Measurements from ENCODE around the gene RSF1.
A peak's percentile ranks its signal among the peaks of the same experiment; 100 is the strongest.
"Not testable (repeated sequence)": the region's sequence is repeated elsewhere in the genome, so short reads cannot be mapped to it uniquely, and the experiment has no call there.

The RSF1 gene, protein sequence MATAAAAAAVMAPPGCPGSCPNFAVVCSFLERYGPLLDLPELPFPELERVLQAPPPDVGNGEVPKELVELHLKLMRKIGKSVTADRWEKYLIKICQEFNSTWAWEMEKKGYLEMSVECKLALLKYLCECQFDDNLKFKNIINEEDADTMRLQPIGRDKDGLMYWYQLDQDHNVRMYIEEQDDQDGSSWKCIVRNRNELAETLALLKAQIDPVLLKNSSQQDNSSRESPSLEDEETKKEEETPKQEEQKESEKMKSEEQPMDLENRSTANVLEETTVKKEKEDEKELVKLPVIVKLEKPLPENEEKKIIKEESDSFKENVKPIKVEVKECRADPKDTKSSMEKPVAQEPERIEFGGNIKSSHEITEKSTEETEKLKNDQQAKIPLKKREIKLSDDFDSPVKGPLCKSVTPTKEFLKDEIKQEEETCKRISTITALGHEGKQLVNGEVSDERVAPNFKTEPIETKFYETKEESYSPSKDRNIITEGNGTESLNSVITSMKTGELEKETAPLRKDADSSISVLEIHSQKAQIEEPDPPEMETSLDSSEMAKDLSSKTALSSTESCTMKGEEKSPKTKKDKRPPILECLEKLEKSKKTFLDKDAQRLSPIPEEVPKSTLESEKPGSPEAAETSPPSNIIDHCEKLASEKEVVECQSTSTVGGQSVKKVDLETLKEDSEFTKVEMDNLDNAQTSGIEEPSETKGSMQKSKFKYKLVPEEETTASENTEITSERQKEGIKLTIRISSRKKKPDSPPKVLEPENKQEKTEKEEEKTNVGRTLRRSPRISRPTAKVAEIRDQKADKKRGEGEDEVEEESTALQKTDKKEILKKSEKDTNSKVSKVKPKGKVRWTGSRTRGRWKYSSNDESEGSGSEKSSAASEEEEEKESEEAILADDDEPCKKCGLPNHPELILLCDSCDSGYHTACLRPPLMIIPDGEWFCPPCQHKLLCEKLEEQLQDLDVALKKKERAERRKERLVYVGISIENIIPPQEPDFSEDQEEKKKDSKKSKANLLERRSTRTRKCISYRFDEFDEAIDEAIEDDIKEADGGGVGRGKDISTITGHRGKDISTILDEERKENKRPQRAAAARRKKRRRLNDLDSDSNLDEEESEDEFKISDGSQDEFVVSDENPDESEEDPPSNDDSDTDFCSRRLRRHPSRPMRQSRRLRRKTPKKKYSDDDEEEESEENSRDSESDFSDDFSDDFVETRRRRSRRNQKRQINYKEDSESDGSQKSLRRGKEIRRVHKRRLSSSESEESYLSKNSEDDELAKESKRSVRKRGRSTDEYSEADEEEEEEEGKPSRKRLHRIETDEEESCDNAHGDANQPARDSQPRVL (N-terminal part only)

DNA sequence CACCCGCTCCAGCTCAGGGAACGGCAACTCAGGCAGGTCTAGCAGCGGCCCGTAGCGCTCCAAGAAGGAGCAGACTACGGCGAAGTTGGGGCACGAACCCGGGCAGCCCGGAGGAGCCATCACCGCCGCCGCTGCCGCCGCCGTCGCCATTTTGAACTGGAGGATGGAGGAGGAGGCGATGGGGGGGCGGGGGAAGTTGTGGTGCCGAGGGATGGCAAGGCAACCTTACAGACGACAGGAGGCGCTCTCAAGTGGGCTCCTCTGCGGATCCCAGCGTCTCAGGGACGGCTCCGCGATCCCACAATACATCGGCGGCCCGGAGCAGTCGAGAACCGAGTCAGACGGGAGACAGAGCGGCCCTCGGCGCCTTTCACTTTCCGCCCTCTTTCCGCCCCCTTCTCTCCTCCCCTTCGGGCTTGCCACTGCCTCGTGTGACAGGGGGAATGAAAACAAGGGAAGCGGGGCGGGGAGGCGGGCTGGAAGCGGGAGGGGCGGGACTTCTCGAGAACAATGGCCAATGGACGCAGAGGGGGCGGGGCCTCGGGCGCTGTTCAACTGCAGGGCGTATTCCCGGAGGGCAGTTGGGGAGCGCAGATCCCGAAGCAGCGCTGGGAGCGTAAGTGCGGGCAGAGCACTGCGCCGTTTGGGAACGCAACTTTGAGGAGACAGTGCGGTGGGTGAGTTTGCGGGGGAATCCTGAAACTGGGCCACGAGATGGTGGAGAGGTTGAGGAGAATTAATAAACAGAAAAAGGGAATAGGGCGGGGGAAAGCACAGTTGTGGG, at the start of gene RSF1, which contains the start of gene AAMDC:
TSS of gene RSF1 (minus strand) at position 158 of the 784 bp plus-strand sequence. CDS start at position 150, 8 bp downstream.
TSS of gene AAMDC (plus strand) at position 580 of the 784 bp plus-strand sequence. CDS start 21,353 bp downstream, outside the sequence.
- peak; percentile 99 for DNase-seq
- in situ Hi-C loops (cut with MboI; ENCODE audit: low pct_unique_long_range_greater_than_20kb, low sequenced_read_pairs): no loop called here

DNA sequence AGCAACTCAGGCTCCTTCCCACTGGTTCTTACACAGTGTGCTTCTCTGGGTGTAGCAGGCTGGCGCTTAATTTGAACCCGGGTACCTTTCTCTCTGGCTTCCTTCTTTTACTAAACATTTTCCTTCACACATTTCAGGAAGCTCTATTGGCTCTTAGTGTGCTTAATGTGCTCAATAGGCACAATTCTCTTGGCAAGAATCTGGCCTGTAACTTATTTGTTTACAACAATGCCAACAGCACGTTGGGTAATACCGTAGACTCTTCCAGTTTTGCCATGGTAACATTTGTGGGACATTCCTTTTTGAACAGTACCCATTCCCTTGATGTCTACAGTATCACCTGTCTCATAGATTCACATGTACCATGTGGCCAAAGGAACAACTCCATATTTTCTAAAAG, 48.2 kb upstream of the RSF1 start:
- DNase-seq: no peak
- in situ Hi-C loops (cut with MboI; ENCODE audit: low pct_unique_long_range_greater_than_20kb, low sequenced_read_pairs): no loop called here

DNA sequence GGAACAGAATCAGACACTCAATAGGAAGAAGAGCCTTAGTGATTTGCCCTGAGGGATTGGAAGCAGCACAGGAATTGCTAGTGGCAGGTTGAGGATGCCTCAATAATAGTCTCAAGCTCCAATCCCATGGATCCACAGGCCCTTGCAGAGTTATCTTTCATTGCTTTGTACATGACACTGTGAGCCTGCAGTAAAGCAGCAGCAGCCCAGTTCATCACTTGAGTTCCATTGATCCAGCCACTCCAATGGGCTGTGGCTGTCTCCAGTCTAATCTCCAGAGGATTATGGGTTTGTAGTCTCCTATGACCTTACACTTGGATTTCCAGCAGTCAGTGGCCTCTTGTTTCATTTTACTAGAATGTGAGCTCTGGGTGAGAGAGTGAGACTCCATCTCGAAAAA, 45.8 kb upstream of the RSF1 start:
- DNase-seq: no peak
- in situ Hi-C loops (cut with MboI; ENCODE audit: low pct_unique_long_range_greater_than_20kb, low sequenced_read_pairs): no loop called here

DNA sequence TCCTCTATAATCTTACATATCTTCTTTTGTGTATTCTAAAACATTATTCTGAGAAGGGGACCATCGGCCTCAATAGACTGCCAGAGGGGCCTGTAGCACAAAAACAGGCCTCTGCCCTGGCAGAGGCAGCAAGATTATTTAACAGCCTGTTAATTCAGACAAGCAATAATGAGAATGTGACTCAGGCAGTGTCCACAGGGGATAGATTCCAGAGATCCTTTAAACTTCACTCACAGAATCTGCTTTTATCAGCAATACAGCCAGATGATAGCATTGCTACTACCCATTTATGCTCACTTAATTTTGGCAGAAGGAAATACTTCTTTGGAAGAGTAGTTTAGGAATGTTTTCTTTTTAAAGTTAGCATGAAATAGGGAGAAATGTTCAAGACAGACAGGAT, 45.3 kb upstream of the RSF1 start:
- in situ Hi-C loops (cut with MboI; ENCODE audit: low pct_unique_long_range_greater_than_20kb, low sequenced_read_pairs): no loop called here
- DNase-seq: no peak

DNA sequence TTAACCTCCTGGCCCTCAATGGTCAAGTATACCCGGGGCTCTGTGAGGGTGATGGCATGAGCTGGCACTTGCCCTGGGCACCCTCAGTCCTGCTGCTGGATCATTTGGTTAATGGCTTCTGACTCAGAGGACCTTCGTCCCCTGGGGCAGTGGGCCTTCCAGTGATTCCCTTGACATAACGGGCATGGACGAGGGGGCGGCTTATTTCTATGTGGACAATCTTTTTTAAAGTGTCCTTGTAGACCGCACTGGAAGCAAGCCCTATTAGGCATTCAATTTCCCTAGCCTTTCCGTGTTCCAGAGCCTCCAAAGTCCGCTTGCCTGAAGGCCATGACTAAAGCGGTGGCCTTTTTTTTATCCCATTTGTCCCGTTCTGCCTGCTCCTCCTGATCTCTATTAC, 40.9 kb upstream of the RSF1 start:
- DNase-seq; in situ Hi-C loops (cut with MboI; ENCODE audit: low pct_unique_long_range_greater_than_20kb, low sequenced_read_pairs): not testable (repeated sequence)

DNA sequence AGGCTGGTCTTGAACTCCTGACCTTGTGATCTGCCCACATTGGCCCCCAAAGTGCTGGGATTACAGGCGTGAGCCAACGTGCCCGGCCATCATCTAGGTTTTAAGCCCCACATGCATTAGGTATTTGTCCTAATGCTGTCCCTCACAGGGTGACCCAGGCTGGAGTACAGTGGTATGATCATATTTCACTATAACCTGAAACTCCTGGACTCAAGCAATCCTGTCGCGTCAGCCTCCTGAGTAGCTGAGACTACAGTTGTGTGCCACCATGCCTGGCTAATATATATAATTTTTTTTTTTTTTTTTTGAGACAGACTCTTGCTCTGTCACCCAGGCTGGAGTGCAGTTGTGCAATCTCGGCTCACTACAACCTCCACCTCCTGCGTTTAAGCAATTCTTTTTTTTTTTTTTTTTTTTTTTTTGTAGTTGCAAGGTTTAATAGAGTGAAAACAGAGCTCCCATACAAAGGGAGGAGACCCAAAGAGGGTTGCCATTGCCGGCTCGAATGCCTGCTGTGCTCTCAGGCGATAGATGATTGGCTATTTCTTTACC, 37.5 kb upstream of the RSF1 start:
- in situ Hi-C loops (cut with MboI; ENCODE audit: low pct_unique_long_range_greater_than_20kb, low sequenced_read_pairs): not testable (repeated sequence)

DNA sequence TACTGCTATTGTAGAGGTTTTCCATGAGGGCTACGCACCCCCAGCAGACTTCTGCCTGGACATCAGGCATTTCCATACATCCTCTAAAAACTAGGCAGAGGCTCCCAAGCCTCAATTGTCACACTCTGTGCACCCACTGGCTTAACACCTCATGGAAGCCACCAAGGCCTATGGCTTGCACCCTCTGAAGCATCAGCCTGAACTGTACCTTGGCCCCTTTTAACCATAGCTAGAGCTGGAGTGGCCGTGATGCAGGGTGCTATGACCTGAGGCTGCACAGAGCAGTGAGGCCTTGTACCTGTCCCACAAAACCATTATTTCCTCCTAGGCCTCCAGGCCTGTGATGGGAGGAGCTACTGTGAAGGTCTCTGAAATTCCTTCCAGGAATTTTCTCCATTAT, 34.3 kb upstream of the RSF1 start:
- DNase-seq: no peak
- in situ Hi-C loops (cut with MboI; ENCODE audit: low pct_unique_long_range_greater_than_20kb, low sequenced_read_pairs): no loop called here

More for the DNA sequence above, 37.5 kb upstream of the RSF1 start:
- not testable (repeated sequence) for DNase-seq

DNA sequence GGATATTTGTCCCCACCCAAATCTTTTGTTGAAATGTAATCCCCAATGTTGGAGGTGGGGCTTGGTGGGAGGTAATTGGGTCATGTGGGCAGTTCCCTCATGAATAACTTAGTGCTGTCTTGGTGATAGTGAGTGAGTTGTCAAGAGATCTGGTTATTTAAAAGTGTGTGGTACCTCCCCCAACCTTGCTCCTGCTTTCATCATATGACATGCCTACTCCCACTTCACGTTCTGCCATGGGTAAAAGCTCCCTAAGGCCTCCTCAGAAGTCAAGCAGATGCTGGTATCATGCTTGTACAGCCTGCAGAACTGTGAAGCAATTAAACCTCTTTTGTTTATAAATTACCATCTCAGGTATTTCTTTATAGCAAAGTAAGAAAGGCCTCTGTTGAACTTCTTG, 31.0 kb upstream of the RSF1 start:
- no peak for DNase-seq

DNA sequence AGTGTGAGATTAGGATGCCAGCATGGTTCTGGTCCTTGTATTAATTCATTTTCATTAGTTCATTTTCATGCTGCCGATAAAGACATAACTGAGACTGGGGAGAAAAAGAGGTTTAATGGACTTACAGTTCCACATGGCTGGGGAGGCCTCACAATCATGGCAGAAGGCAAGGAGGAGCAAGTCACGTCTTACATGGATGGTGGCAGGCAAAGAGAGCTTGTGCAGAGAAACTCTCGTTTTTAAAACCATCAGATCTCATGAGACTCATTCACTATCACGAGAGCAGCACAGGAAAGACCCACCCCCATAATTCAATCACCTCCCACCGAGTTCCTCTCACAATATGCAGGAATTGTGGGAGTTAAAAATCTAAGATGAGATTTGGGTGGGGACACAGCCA, 23.2 kb upstream of the RSF1 start:
- in situ Hi-C loops (cut with MboI; ENCODE audit: low pct_unique_long_range_greater_than_20kb, low sequenced_read_pairs); DNase-seq: not testable (repeated sequence)

More for the DNA sequence above, 31.0 kb upstream of the RSF1 start:
- in situ Hi-C loops (cut with MboI; ENCODE audit: low pct_unique_long_range_greater_than_20kb, low sequenced_read_pairs): no loop called here

DNA sequence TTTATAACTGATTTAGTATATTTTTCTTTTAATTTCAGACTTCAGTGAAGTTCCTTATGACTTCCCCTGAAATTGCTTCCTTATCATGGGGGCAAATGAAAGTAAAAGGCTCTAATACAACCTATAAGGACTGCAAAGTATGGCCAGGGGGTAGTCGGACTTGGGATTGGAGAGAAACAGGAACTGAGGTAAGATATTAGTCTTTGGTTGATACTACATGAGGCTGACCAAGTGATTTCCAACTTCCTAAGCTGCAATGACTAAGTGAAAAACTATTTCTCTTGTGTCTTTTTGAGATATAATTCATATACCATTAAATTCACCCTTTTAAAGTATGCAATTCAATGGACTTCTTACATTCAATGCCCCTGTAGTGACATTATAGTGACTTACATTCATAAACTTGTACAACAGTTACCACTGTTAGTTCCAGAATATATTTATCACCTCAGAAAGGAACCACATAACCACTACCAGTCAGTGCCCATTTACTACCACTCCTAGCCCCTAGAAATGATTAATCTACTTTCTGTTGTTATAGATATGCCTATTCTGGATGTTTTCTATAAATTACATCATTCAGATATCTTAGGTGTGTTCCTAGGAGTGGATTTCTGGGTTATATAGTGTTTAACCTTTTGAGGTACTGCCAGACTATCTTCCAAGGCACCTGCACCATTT, 22.1 kb upstream of the RSF1 start:
- DNase-seq: no peak
- in situ Hi-C loops (cut with MboI; ENCODE audit: low pct_unique_long_range_greater_than_20kb, low sequenced_read_pairs): no loop called here

DNA sequence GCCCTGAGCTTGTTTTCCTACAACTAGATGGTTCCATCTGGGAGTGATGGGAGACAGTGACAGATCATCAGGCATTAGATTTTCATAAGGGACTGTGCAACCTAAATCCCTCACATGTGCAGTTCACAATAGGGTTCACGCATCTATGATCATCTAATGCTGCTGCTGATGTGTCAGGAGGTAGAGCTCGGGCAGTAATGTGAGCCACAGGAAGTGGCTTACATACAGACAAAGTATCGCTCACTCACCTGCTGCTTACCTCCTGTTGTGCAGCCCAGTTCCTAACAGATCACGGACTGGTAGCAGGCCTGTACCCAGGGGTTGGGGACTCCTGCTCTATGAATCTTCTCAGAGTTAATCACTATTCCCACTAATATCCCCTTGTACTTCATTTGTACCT, 12.8 kb upstream of the RSF1 start:
- DNase-seq: no peak
- in situ Hi-C loops (cut with MboI; ENCODE audit: low pct_unique_long_range_greater_than_20kb, low sequenced_read_pairs): no loop called here

DNA sequence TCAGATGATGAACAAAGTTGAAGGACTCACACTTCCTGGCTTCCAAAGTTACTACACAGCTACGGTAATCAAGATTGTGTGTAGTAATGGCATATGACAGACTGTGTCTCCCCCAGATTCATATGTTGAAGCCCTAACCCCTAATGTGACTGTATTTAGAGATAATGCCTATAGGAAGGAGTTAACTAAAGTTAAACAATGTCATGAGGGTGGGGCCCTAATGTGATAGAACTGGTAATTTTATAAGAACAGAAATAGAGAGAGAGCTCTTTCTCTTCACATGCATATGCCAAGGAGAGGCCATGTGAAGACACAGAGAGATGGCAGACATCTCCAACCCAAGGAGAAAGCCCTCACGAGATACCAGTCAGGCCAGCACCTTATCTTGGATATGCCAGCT, 8.4 kb upstream of the RSF1 start:
- in situ Hi-C loops (cut with MboI; ENCODE audit: low pct_unique_long_range_greater_than_20kb, low sequenced_read_pairs): no loop called here
- DNase-seq: no peak

DNA sequence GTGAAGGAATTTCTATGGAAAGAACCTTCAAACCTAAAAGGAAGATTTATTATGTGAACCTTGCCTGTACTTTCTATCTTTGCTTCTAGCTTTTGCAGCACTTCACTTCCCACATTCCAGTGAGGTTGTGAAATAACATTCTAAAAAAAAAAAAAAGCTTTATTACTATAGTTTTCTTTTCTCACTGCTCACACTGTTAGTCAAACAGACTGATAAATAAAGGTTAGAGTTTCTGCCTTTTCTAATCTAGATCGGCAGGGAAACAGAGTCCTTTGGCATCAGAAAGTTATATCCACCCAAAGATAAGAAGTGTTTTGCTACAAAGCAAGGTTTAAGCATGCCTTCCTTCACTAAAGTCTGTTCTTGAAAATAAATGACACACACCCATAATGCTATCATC, 3.3 kb upstream of the RSF1 start:
- in situ Hi-C loops (cut with MboI; ENCODE audit: low pct_unique_long_range_greater_than_20kb, low sequenced_read_pairs): no loop called here
- no peak for DNase-seq

DNA sequence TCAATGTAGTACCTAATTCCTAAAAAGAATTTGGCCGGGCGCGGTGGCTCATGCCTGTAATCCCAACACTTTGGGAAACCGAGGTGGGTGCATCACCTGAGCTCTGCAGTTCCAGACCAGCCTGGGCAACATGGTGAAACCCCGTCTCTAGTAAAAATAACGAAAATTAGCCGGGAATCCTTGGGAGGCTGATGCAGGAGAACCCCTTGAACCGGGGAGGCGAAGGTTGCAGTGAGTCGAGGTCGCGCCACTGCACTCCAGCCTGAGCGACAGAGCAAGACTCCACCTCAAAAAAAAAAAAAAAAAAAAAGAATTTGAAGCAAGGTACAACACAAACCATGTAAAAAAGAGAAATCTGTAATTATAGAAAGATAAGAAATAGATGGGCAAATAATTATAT, 1.6 kb upstream of the RSF1 start:
- DNase-seq; in situ Hi-C loops (cut with MboI; ENCODE audit: low pct_unique_long_range_greater_than_20kb, low sequenced_read_pairs): not testable (repeated sequence)

DNA sequence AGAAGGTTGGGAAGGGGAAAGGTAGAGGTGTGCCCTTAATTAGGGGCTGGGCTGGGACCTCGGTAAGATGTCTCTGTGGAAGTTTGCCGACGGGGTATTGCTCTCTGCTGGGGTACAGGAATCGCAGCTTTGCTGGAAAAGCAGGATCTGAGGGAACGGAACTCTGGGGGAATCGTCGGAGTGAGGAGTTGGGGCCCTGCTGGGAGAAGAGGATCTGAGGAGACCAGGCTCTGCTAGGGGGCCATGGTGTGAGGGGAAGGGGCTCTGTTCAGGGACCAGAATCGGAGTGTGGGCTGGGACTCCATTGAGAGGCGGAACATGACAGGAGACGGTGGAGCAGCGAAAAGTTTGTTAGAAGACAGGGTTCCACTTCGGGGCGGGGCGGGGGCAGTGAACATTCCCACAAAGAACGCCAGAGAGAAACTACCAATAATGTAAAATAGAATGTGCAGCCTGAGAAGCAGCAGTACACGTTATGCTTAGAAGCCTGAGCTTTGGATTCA, 878 bp upstream of the RSF1 start:
- DNase-seq: peak; percentile 32
- in situ Hi-C loops (cut with MboI; ENCODE audit: low pct_unique_long_range_greater_than_20kb, low sequenced_read_pairs): no loop called here

DNA sequence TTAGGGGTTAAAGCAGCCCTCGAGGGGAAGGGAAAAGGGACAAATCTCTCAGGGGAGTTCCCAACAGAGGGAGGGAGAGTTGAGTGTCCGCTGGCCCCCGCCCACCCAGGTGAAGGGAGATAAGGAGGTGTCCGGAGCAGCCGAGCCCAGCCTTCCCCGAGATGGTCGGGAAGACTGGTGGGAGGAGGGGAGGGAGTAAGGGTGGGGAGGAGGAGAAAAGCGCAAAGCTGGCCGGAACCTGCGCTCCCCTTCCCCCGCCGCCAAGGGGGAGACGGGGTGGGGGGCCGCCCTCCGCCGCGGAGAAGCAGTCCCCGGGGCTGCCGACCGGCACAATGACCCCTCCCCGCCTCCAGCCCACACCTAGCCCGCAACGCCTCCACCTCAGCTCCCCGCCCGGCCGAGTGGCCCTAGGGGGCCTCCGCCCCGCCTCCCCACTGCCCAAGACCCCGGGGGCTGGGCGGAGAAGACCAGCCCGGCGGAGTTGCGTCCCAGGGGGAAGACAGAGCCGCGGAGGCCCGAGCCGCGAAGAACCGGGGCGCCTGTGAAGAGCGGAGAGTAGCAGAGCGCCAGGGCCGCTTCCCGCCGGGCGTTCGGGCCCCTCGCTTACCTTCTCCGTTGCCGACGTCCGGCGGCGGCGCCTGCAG, 479 bp downstream of the RSF1 start:
- no peak for DNase-seq
- in situ Hi-C loops (cut with MboI; ENCODE audit: low pct_unique_long_range_greater_than_20kb, low sequenced_read_pairs): no loop called here

DNA sequence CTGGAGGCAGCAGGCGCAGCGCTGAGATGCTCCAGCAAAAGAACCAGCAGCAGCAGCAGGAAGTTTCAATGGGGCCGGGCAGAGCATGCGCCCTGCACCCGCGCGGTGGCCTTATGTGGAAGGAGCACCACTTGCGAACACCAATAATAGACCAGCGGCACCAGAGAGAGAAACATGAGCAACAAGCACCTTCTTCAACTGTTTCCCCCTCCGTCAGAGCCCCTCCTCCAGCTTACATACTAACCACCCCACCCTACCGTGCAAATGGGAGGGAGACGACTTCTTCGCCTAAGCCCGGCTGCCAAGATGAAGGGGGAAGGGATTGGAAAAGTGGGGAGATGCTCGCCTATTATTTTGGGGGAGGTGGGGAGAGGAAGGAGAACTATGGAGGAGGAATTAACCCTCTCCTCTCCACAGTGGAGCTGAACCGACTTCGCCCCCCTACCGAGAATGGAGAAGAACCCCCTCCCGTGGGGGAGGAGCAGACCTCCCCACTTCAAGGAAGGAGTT, 1.1 kb downstream of the RSF1 start:
- DNase-seq: peak; percentile 90
- in situ Hi-C loops (cut with MboI; ENCODE audit: low pct_unique_long_range_greater_than_20kb, low sequenced_read_pairs): no loop called here
